GM10248 (cell line): Measurements from ENCODE around the gene AP1G2.

Experiments used
- CTCF ChIA-PET: fragments of 300-600 bp; sonication (Branson Sonifier 250); formaldehyde crosslinking; extraction: SDS; loops from one replicate; lab custom pipeline; 2021; ENCODE audit warnings: antibody characterized with exemption; lab: Yijun Ruan, JAX
- POLR2A ChIA-PET: fragments of 350-650 bp; sonication (Branson Sonifier 250); formaldehyde crosslinking; extraction: SDS; loops from one replicate; lab custom pipeline; 2020; ENCODE audit warnings: antibody characterized with exemption; lab: Yijun Ruan, JAX
- DNase-seq: peaks from one replicate; pipeline ENCODE4 v3.0.0; 2012; ENCODE audit errors: extremely low spot score
- TF ChIP-seq, protein P1 (sequence below): IDR thresholded peaks from 2 replicates; pipeline ENCODE4 v1.5.1; 2012; ENCODE audit warnings: mild to moderate bottlenecking, low read depth; ENCODE audit errors: extremely low read depth, missing control alignments, control extremely low read depth

The AP1G2 gene

DNA sequence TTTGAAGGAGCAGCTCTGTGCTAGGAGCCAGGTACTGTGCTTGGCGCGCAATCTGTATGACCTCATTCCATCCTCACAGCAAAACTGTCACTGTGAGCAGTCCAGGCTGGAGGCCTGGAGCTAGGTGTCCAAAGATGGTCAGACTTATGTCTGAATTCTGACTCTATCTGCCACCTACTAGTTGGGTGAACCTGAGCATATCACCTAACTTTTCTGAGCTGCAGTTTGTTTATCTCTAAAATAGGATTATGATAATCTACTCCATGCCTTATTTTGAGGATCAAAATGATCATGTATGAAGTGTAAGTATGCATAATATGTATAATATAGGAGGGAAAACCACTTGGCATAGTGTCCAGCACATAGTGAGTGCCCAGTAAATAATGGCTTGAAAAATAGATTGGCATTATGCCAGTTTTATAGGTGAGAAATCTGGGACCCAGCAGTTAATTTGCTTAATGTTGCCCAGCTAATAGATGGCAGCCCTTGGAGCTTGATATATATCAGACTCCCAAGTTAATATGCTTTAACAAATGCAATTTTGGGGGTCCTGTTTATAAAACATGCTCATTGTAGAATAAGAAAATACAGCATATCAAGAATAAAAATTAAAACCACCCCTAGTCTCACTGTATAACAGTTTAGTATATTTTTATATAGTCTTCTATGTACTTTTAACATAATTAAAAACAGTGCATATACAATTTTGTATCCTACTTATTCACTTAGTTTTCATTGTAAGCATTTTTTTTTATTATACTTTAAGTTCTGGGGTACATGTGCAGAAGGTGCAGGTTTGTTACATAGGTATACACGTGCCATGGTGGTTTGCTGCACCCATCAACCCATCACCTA, 15.5 kb upstream of the AP1G2 start:
- POLR2A ChIA-PET = interaction anchor here (1.3 kb wide), 1 partner anchor 10 kb away, joined by 3 read pairs; no protein-coding TSS in a partner anchor
- TF ChIP-seq, protein P1, sequence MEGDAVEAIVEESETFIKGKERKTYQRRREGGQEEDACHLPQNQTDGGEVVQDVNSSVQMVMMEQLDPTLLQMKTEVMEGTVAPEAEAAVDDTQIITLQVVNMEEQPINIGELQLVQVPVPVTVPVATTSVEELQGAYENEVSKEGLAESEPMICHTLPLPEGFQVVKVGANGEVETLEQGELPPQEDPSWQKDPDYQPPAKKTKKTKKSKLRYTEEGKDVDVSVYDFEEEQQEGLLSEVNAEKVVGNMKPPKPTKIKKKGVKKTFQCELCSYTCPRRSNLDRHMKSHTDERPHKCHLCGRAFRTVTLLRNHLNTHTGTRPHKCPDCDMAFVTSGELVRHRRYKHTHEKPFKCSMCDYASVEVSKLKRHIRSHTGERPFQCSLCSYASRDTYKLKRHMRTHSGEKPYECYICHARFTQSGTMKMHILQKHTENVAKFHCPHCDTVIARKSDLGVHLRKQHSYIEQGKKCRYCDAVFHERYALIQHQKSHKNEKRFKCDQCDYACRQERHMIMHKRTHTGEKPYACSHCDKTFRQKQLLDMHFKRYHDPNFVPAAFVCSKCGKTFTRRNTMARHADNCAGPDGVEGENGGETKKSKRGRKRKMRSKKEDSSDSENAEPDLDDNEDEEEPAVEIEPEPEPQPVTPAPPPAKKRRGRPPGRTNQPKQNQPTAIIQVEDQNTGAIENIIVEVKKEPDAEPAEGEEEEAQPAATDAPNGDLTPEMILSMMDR = no peak
- CTCF ChIA-PET = interaction anchor here (0.6 to 2.6 kb wide), 9 partner anchors 15 to 507 kb away, joined by 3 to 15 read pairs (median 4); partner anchors contain the start of gene AP1G2
- DNase-seq = no peak

DNA sequence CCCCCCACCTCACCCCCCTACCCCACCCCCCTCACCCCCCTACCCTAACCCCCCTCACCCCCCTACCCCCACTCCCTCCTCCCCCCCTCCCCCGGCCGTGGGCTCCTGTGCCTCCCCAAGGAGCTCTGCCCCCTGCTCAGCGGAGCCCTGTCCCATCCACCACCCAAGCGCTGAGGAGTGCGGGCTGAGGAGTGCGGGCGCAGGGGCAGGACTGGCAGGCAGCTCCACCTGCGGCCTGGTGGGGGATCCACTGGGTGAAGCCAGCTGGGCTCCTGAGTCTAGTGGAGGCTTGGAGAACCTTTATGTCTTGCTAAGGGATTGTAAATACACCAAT, 13.3 kb upstream of the AP1G2 start:
- CTCF ChIA-PET = interaction anchor here (0.7 to 2.6 kb wide), 6 partner anchors 9 to 330 kb away, joined by 3 to 15 read pairs (median 4); no protein-coding TSS in a partner anchor
- POLR2A ChIA-PET = no interaction called here

DNA sequence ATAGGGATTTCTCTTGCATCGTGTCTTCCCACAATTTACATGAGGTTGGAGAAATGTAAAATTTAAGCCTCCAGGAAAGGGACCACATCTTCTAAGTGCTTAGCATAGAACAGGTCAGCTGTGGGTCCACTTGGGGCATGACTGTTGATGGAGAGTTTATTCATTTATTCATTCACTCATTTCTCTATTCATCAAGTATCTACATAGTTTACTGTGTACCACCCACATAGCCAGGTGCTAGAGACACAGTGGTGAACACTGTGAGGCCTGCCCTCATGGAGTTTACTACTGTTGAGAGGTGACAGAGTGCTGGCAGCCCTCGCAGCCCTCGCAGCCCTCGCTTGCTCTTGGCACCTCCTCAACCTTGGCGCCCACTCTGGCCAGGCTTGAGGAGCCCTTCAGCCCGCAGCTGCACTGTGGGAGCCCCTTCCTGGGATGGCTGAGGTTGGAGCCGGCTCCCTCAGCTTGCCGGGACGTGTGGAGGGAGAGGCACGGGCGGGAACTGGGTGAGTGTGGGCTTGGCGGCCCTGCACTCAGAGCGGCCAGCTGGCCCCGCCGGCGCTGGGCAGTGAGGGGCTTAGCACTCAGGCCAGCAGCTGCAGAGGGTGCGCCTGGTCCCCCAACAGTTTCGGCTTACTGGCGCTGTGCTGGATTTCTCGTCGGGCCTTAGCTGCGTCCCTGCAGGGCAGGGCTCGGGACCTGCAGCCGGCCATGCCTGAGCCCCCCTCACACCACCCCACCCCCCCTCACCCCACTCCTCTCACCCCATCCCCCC, 12.7 kb upstream of the AP1G2 start:
- POLR2A ChIA-PET = no interaction called here
- CTCF ChIA-PET = interaction anchor here (0.7 to 2.5 kb wide), 5 partner anchors 9 to 52 kb away, joined by 3 to 12 read pairs (median 4); no protein-coding TSS in a partner anchor
- TF ChIP-seq, protein P1 = no peak
- DNase-seq = no peak

More for the DNA sequence above, 13.3 kb upstream of the AP1G2 start:
- TF ChIP-seq, protein P1 = no peak
- no peak for DNase-seq

DNA sequence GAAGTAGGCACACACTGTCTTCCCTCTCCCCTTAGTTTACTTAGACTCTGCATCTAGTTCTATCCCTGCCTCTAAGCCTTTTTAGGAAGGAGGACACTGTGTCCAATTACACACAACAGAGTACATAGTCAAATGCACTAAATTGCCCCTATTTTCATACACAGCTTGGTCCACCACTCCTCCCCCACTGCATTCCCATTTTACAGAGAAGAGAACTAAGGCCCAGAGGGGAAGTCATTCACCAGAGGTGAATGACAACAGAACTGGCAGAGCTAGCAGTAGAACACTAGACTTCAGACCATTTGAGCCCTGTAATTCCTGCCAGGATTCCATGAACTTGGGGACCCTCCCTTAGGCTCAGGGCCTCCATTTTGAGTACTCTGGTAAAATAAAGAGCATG, 12.1 kb upstream of the AP1G2 start:
- ChIA-PET CTCF (interaction anchor here (1.1 to 2.5 kb wide), 2 partner anchors 9 to 10 kb away, joined by 3 to 12 read pairs; no protein-coding TSS in a partner anchor), POLR2A (no interaction called here)
- no peak for DNase-seq
- TF ChIP-seq, protein P1 = no peak

DNA sequence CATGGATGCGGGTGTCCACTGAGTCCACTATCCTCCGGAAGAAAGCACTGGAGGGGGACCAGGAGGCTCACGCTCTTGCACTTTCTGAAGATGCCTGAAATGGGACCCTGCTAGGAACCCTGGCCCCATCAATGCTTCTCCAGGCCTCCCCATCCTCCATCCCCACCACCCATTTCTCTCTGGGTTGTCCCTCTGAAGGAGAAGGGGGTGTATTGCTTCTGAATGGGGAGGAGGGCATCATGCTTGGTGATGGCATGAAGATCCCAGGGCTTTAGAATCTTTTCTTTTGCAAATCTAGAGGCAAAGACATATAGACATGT, 11.7 kb upstream of the AP1G2 start:
- TF ChIP-seq, protein P1 = no peak
- ChIA-PET CTCF (interaction anchor here (2.5 kb wide), 1 partner anchor 10 kb away, joined by 12 read pairs; no protein-coding TSS in a partner anchor), POLR2A (no interaction called here)
- DNase-seq = no peak
